SK-N-SH (cell line): ENCODE data around the gene UTP25. TPM values are rescaled to one million over a fixed set of nuclear protein-coding genes. Genes with fewer than 3 reads are reported as not detected.

Experiments
- CTCF ChIA-PET: fragments of 300-600, 350-600 bp; formaldehyde crosslinking; extraction: SDS; loops from one replicate; lab custom pipeline; 2021; lab: Yijun Ruan, JAX
- POLR2A ChIA-PET: fragments of 350-600 bp; sonication (Branson Sonifier 250); formaldehyde crosslinking; extraction: SDS; loops from one replicate; lab custom pipeline; 2020; ENCODE audit warnings: antibody characterized with exemption, inconsistent platforms; lab: Yijun Ruan, JAX
- DNase-seq: peaks from one replicate; pipeline ENCODE4 v3.0.0; 2012
- H2AFZ ChIP-seq: fragments of 200-600 bp; sonication (generic); 2 replicates; pipeline ENCODE4 v1.8.1; 2016; ENCODE audit warnings: antibody characterized with exemption, mild to moderate bottlenecking, low read depth
- H3F3A ChIP-seq: fragments of 200-600 bp; sonication (generic); replicated peaks from 2 replicates; pipeline ENCODE3; 2016; ENCODE audit warnings: antibody characterized with exemption, mild to moderate bottlenecking; ENCODE audit not compliant: insufficient read depth
- H3K27ac ChIP-seq, 2 experiments: fragments of 200-500 bp in 1 of 2; fragments of 200-600 bp in 1 of 2; sonication (Bioruptor generic) in 1 of 2; sonication (generic), shearing (Covaris generic) in 1 of 2; 2 replicates each; pipeline versions ENCODE4 v1.5.1 to v1.6.1; 2014 to 2016; ENCODE audit warnings: low read depth in 2 of 2, inconsistent platforms in 1 of 2, low read length in 1 of 2, mild to moderate bottlenecking in 1 of 2, mixed read lengths in 1 of 2
- H3K27me3 ChIP-seq: fragments of 200-600 bp; sonication (generic), shearing (Covaris generic); 2 replicates; pipeline ENCODE4 v1.6.1; 2016; ENCODE audit warnings: mixed run types; ENCODE audit not compliant: insufficient read depth
- H3K36me3 ChIP-seq, 2 experiments: fragments of 200-500 bp in 1 of 2; fragments of 200-600 bp in 1 of 2; sonication (Bioruptor generic) in 1 of 2; sonication (generic) in 1 of 2; replicated peaks in 1 of 2; 2 replicates each; pipeline versions ENCODE3 to v1.5.1; 2014 to 2016; ENCODE audit warnings: low read length in 1 of 2, mild to moderate bottlenecking in 1 of 2; ENCODE audit not compliant: insufficient read depth in 2 of 2, control insufficient read depth in 1 of 2
- H3K4me1 ChIP-seq, 2 experiments: fragments of 200-500 bp in 1 of 2; fragments of 200-600 bp in 1 of 2; sonication (Bioruptor generic) in 1 of 2; sonication (generic), shearing (Covaris generic) in 1 of 2; 2 replicates each; pipeline versions ENCODE4 v1.5.1 to v1.6.1; 2014 to 2016; ENCODE audit warnings: low read depth in 1 of 2, low read length in 1 of 2, mixed run types in 1 of 2; ENCODE audit not compliant: insufficient read depth in 2 of 2, control insufficient read depth in 1 of 2
- H3K4me2 ChIP-seq: fragments of 200-600 bp; sonication (generic), shearing (Covaris generic); 2 replicates; pipeline ENCODE4 v1.6.1; 2017; ENCODE audit warnings: mixed run types
- H3K4me3 ChIP-seq, 2 experiments: fragments of 200-500 bp in 1 of 2; fragments of 200-600 bp in 1 of 2; sonication (Bioruptor generic) in 1 of 2; sonication (generic), shearing (Covaris generic) in 1 of 2; 2 replicates each; pipeline versions ENCODE4 v1.5.1 to v1.8.1; 2014 to 2016; ENCODE audit warnings: low read depth in 2 of 2, inconsistent platforms in 1 of 2, low read length in 1 of 2, mild to moderate bottlenecking in 1 of 2, mixed read lengths in 1 of 2, moderate library complexity in 1 of 2
- H3K79me2 ChIP-seq: fragments of 200-600 bp; sonication (generic); 2 replicates; pipeline ENCODE4 v1.8.1; 2017; ENCODE audit warnings: mild to moderate bottlenecking; ENCODE audit not compliant: insufficient read depth
- H3K9ac ChIP-seq: fragments of 200-600 bp; sonication (generic); 2 replicates; pipeline ENCODE4 v1.6.1; 2017; ENCODE audit warnings: mixed run types
- H3K9me2 ChIP-seq: fragments of 200-600 bp; sonication (generic); 2 replicates; pipeline ENCODE4 v1.6.1; 2017; ENCODE audit warnings: mixed run types
- H3K9me3 ChIP-seq: fragments of 200-600 bp; sonication (generic); 2 replicates; pipeline ENCODE4 v1.6.1; 2017; ENCODE audit warnings: mixed run types, mild to moderate bottlenecking, moderate library complexity
- H4K20me1 ChIP-seq: fragments of 200-600 bp; sonication (generic); 2 replicates; pipeline ENCODE4 v1.6.1; 2017; ENCODE audit warnings: mild to moderate bottlenecking, mixed run types; ENCODE audit not compliant: insufficient read depth
- CHD2 ChIP-seq: fragments of 150-350 bp; IDR thresholded peaks from 2 replicates; pipeline ENCODE4 v1.6.1; 2018; ENCODE audit warnings: low read length; ENCODE audit not compliant: partially characterized antibody
- ELF1 ChIP-seq: IDR thresholded peaks from 2 replicates; pipeline ENCODE4 v1.4.0; 2012
- EP300 ChIP-seq, 2 experiments: IDR thresholded peaks; 2 replicates each; pipeline versions ENCODE4 v1.4.0 to v1.6.1; 2012; ENCODE audit warnings: borderline replicate concordance in 1 of 2, low read depth in 1 of 2, low read length in 1 of 2
- EZH2phosphoT487 ChIP-seq: fragments of 200-600 bp; sonication (generic); IDR thresholded peaks from 2 replicates; pipeline ENCODE4 v1.6.1; 2017; ENCODE audit warnings: low read depth, mixed run types, mild to moderate bottlenecking, antibody characterized with exemption, moderate library complexity, borderline replicate concordance
- FOSL2 ChIP-seq: IDR thresholded peaks from 2 replicates; pipeline ENCODE4 v1.4.0; 2012; ENCODE audit warnings: low read depth, mild to moderate bottlenecking, moderate library complexity, borderline replicate concordance
- FOXM1 ChIP-seq: IDR thresholded peaks from 2 replicates; pipeline ENCODE4 v1.4.0; 2012; ENCODE audit warnings: low read depth, mild to moderate bottlenecking
- JUND ChIP-seq: IDR thresholded peaks from 2 replicates; pipeline ENCODE4 v1.4.0; 2012
- MEF2A ChIP-seq: IDR thresholded peaks from 2 replicates; pipeline ENCODE4 v1.4.0; 2012; ENCODE audit warnings: low read depth, borderline replicate concordance
- RAD21 ChIP-seq: IDR thresholded peaks from 2 replicates; pipeline ENCODE4 v1.6.1; 2012; ENCODE audit warnings: mild to moderate bottlenecking, low read length
- RCOR1 ChIP-seq: fragments of 150-350 bp; IDR thresholded peaks from 2 replicates; pipeline ENCODE4 v1.6.1; 2017; ENCODE audit warnings: antibody characterized with exemption, low read length
- SIN3A ChIP-seq: IDR thresholded peaks from 2 replicates; pipeline ENCODE4 v1.6.1; 2012; ENCODE audit warnings: low read depth, mild to moderate bottlenecking, low read length, moderate library complexity, borderline replicate concordance
- SMC3 ChIP-seq: IDR thresholded peaks from 2 replicates; pipeline ENCODE4 v1.6.1; 2012; ENCODE audit warnings: low read depth, low read length, improper control_type of control experiment
- TAF1 ChIP-seq: IDR thresholded peaks from 2 replicates; pipeline ENCODE4 v1.6.1; 2012; ENCODE audit warnings: low read depth, mild to moderate bottlenecking, low read length, moderate library complexity, borderline replicate concordance
- TCF12 ChIP-seq: IDR thresholded peaks from 2 replicates; pipeline ENCODE4 v1.4.0; 2012
- TEAD4 ChIP-seq: IDR thresholded peaks from 2 replicates; pipeline ENCODE4 v1.4.0; 2012; ENCODE audit warnings: mild to moderate bottlenecking, borderline replicate concordance; ENCODE audit not compliant: insufficient read depth
- YY1 ChIP-seq: IDR thresholded peaks from 2 replicates; pipeline ENCODE4 v1.4.0; 2012; ENCODE audit warnings: low read depth, mild to moderate bottlenecking
- WGBS: methylation state at CpG from one replicate; pipeline ENCODE4 v1.1.6; 2017; ENCODE audit warnings: low lambda C conversion rate; 5-methylcytosine and 5-hydroxymethylcytosine counted together
- polyA plus RNA-seq, 3 experiments: library from polyadenylated mRNA; depleted of rRNA; stranded (reverse); fragments of >200 nt; gene quantifications; 2 replicates each; pipeline ENCODE4 v1.2.3, GENCODE V29; 2012
- TF ChIP-seq, protein P1 (sequence below): fragments of 150-350 bp; IDR thresholded peaks from 2 replicates; pipeline ENCODE4 v1.6.1; 2017; ENCODE audit warnings: antibody characterized with exemption, low read length, low read depth, borderline replicate concordance
- TF ChIP-seq, protein P2 (sequence below): IDR thresholded peaks from 2 replicates; pipeline ENCODE4 v1.4.0; 2012; ENCODE audit warnings: low read depth
- TF ChIP-seq, protein P3 (sequence below): IDR thresholded peaks from 2 replicates; pipeline ENCODE4; 2012
- TF ChIP-seq, protein P4 (sequence below): fragments of 200-600 bp; sonication (generic); IDR thresholded peaks from 2 replicates; pipeline ENCODE4 v1.6.1; 2017; ENCODE audit warnings: antibody characterized with exemption, mild to moderate bottlenecking, moderate library complexity

Gene UTP25
- polyA plus RNA-seq, 1 of the 3 experiments (the other 2 are of a cell fraction) = 6.3 TPM

DNA sequence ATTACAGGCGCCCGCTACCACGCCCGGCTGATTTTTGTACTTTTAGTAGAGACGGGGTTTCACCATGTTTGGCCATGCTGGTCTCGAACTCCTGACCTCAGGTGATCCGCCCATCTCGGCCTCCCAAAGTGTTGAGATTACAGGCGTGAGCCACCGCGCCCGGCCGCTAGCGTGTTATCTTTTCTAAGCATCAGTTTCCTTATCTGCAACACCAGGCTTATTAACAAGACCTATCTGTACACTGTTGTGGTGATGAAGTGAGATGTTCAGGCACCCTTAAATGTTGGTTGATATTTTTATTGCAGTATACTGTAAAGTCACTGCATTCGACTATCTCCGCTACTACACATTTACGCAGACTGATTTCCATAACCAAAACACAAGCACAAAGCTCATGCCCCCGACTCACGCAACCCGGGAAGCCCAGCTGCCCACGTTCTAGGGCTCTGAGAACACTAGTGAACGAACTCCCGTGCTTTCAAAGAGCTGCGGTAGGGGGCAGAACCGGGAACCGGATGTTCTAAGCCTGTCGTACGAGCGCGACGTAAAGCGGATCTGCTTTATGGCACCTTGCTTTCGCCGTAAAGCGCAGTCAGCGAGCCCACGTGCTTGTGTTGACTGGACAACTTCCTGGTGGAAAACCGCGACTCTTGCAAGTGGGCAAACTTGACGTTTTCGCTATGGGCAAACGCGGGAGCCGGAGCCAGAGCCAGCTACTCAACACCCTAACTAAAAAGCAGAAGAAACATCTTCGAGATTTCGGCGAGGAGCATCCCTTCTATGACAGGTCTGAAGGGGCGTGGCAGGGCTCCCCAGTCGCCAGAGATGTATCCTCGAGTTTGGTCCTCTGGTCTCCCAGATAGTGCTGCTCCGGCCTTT lies at the start of gene UTP25 (continued):
- TF ChIP-seq, protein P1, sequence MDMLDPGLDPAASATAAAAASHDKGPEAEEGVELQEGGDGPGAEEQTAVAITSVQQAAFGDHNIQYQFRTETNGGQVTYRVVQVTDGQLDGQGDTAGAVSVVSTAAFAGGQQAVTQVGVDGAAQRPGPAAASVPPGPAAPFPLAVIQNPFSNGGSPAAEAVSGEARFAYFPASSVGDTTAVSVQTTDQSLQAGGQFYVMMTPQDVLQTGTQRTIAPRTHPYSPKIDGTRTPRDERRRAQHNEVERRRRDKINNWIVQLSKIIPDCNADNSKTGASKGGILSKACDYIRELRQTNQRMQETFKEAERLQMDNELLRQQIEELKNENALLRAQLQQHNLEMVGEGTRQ = peak; percentile 53; the same call in 1 of the 2 replicates
- 0 out of 2 replicates have a peak, but pooled peaks have one; percentile 38 for TF ChIP-seq SMC3
- peak; percentile 79 for TF ChIP-seq RCOR1
- peak; percentile 81; the same call in 1 of the 2 replicates for TF ChIP-seq TAF1
- peak; percentile 96 for TF ChIP-seq ELF1
- TF ChIP-seq, protein P2, sequence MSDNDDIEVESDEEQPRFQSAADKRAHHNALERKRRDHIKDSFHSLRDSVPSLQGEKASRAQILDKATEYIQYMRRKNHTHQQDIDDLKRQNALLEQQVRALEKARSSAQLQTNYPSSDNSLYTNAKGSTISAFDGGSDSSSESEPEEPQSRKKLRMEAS = peak; percentile 100
- TF ChIP-seq, protein P3, sequence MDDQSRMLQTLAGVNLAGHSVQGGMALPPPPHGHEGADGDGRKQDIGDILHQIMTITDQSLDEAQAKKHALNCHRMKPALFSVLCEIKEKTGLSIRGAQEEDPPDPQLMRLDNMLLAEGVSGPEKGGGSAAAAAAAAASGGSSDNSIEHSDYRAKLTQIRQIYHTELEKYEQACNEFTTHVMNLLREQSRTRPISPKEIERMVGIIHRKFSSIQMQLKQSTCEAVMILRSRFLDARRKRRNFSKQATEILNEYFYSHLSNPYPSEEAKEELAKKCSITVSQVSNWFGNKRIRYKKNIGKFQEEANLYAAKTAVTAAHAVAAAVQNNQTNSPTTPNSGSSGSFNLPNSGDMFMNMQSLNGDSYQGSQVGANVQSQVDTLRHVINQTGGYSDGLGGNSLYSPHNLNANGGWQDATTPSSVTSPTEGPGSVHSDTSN = no peak
- no peak for TF ChIP-seq EZH2phosphoT487
- TF ChIP-seq MEF2A = no peak
- no peak; a peak in 1 of 4 replicates for TF ChIP-seq EP300 (IDR thresholded peaks at IDR 0.05; ENCODE audit: borderline replicate concordance in 1 of 2, low read depth in 1 of 2, low read length in 1 of 2)
- TF ChIP-seq TCF12 = peak; percentile 41; the same call in 1 of the 2 replicates
- TF ChIP-seq SIN3A = peak; percentile 100
- TF ChIP-seq JUND = no peak
- TF ChIP-seq YY1 = no peak
- TF ChIP-seq TEAD4 = no peak
- TF ChIP-seq FOSL2 = no peak
- TF ChIP-seq CHD2 = peak; percentile 86
- TF ChIP-seq FOXM1 = no peak

DNA sequence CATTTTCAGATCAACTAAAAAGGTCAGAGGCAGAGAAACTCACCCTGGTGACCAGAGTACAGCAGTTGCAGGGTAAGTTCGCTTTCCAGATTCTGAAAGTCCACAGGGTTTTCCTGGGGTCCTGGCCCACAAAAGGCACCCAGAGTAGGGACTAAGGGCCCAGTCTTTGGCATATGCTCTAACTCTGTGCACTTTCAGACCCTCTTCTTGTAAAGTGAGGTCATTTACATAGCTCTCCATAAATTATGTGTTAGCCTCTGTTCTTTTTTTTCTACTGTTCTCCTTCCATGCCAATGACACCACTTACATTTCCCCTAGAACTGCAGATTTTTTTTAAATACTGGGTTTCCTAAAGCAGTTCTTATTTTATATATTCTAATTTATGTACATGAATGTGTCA lies 49.7 kb upstream of the UTP25 start:
- H3K4me2 ChIP-seq = no peak overlapping the region
- H4K20me1 ChIP-seq = no peaks in the 10 kb centered on the region
- no peak for DNase-seq
- no peak overlapping the region for H3K9ac ChIP-seq
- CTCF ChIA-PET = interaction anchor here (1.0 to 1.3 kb wide), 2 partner anchors 9 to 17 kb away, joined by 3 to 4 read pairs; no protein-coding TSS in a partner anchor
- no peak overlapping the region for H2AFZ ChIP-seq
- H3F3A ChIP-seq = peaks cover 4% of the 10 kb centered on the region
- H3K9me3 ChIP-seq = no peaks in the 10 kb centered on the region
- H3K27ac ChIP-seq = no peak overlapping the region
- H3K27me3 ChIP-seq = no peaks in the 10 kb centered on the region
- WGBS = 100% methylated on average over 1 of the region's 1 CpG
- H3K36me3 ChIP-seq = peaks cover 16 to 19% of the 10 kb centered on the region in 2 experiments
- peaks cover 12% of the 10 kb centered on the region for H3K79me2 ChIP-seq
- POLR2A ChIA-PET = no interaction called here
- H3K9me2 ChIP-seq = no peaks in the 10 kb centered on the region
- TF ChIP-seq, protein P4, sequence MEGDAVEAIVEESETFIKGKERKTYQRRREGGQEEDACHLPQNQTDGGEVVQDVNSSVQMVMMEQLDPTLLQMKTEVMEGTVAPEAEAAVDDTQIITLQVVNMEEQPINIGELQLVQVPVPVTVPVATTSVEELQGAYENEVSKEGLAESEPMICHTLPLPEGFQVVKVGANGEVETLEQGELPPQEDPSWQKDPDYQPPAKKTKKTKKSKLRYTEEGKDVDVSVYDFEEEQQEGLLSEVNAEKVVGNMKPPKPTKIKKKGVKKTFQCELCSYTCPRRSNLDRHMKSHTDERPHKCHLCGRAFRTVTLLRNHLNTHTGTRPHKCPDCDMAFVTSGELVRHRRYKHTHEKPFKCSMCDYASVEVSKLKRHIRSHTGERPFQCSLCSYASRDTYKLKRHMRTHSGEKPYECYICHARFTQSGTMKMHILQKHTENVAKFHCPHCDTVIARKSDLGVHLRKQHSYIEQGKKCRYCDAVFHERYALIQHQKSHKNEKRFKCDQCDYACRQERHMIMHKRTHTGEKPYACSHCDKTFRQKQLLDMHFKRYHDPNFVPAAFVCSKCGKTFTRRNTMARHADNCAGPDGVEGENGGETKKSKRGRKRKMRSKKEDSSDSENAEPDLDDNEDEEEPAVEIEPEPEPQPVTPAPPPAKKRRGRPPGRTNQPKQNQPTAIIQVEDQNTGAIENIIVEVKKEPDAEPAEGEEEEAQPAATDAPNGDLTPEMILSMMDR = no peak
- TF ChIP-seq RAD21 = no peak
- TF ChIP-seq, all 33 proteins: peak for 0
- H3K4me1 ChIP-seq = peaks cover 5% of the 10 kb centered on the region in 2 experiments; a peak in 3 of 4 replicates
- no peak overlapping the region for H3K4me3 ChIP-seq
